Occipital lobe (tissue), 2 donors: ENCODE results near the gene HYOU1. TPM values are rescaled to one million over a fixed set of nuclear protein-coding genes. Genes with fewer than 3 reads are reported as not detected.
"Not testable (repeated sequence)": the region's sequence is repeated elsewhere in the genome, so short reads cannot be mapped to it uniquely, and the experiment has no call there.

Experiments
- DNase-seq: peaks from one replicate; lab custom pipeline; 2025; lab: John Stamatoyannopoulos, UW
- total RNA-seq: library from RNA; depleted of rRNA; stranded (reverse); fragments of >200 nt; gene quantifications from one replicate; pipeline ENCODE4 v1.2.3, GENCODE V29; 2014

The HYOU1 gene
- total RNA-seq, 1 donor from 2014 or later = 37.0 TPM

DNA sequence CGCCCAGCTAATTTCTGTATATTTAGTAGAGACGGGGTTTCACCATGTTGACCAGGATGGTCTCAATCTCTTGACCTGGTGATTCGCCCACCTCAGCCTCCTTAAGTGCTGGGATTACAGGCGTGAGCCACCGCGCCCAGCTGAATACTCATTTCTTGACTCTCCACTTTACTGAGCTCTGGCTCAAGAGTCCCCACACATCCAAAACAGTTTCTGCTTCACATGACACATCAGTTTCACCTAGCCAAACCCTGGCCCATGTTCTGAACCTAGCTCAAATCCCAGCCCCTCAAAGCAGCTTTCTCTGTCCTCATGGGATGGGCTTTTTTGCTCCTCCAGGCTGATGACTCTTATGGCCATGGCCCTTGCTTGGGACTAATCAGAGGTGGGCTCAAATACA is 9.8 kb downstream of the HYOU1 start:
- DNase-seq = no peak

DNA sequence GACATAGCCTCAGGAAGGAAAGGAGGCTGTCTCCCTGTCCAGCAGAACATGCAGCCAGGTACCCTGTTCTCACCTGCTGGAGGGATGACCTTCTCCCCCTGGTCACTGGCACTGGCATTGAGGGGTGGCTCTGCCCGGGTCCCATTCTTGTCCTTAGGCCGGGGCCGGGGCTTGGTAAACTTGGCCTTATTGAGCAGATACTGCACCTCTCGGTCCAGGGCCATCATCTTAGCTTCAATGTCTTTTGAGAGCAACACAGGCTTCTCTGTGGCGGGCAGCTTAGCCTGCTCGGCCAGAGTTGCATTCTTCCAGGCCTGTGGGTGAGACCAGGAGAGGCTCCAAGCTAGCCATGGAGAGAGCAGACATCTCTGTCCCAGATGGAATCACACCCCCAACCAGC is 10.5 kb downstream of the HYOU1 start:
- no peak for DNase-seq

DNA sequence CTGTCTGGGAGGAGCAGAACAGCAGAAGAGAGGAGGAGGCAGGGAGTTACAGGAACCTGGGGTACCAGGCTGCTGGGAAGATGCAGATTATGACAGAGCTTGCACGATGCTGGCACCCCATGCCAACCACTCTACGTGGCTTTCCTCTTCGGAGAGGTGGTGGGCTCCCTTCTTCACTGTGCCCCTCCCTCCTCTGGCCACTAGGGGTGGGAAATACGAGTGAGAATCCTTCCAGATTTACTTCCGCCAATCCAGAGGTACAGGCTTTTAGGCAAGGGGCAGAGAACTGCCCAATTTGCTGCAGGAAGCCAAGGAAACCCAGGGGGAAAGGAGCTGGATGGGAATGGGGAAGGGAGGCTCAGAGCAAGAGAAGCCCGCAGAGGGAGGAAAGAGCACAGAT is 12.3 kb downstream of the HYOU1 start:
- no peak for DNase-seq

DNA sequence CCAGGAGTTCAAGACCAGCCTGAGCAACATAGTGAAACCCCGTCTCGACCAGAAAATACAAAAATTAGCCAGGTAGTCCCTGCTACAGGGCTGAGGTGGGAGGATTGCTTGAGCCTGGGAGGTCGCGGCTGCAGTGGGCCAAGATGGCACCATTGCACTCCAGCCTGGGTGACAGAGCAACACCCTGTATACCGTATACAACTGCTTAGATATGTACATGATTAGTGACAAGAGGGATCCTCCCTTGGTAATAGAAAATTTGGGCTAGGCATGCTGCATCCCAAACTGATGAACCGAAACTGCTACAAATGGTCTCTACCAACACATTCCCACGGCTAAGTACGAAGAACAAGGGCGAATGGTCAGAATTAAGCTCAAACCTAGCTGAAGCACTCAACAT is 14.1 kb downstream of the HYOU1 start:
- DNase-seq = no peak

DNA sequence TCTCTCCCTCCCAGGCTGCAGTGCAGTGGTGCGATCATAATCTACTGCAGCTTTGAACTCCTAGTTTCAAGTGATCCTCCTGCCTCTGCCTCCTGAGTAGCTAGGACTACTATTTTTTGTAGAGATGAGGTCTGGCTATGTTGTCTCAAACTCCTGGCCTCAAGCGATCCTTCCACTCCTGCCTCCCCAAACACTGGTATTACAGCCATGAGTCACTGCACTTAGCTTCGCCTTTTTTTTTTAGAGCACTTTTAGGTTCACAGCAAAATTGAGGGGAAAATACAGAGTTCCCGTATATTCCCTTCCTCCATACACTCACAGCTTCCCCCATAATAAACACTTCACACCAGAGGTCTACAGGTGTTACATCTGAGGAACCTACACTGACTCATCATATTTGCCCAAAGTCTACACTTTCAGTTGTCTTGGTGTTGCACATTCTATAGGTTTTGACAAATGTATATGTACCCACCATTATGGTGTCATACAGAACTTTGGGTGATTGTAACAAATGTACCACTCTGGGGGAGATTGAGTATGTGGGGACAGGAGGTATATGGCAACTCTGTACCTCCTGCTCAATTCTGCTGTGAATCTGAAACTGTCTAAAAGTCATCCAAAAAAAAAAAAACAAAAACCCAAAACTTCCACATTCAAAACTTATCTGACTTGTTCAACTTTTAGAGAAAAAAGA is 15.0 kb downstream of the HYOU1 start:
- DNase-seq = no peak

DNA sequence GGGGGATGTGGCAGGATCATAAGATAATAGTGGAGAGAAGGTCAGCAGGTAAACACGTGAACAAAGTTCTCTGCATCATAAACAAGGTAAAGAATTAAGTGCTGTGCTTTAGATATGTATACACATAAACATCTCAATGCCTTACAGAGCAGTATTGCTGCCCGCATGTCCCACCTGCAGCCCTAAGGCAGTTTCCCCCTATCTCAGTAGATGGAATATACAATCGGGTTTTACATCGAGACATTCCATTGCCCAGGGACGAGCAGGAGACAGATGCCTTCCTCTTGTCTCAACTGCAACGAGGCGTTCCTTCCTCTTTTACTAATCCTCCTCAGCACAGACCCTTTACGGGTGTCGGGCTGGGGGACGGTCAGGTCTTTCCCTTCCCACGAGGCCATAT is 17.5 kb downstream of the HYOU1 start:
- not testable (repeated sequence) for DNase-seq

DNA sequence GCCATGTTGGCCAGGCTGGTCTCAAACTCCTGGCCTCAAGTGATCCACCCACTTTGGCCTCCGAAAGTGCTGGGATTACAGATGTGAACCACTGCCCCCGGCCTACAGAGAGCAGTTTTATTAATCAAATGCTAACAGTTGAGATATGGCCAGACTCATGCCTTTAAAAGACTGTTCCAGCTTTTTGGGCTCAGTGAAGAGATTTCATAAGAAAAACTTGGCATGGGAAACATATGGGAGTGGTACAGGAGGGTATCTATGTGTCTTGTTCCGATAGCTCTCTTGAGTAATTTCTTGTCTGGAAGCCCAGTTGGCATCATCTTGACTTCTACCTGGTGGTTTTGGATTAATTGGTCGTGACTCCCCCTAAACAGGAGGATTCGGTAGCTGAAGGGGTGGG is 18.1 kb downstream of the HYOU1 start:
- no peak for DNase-seq

DNA sequence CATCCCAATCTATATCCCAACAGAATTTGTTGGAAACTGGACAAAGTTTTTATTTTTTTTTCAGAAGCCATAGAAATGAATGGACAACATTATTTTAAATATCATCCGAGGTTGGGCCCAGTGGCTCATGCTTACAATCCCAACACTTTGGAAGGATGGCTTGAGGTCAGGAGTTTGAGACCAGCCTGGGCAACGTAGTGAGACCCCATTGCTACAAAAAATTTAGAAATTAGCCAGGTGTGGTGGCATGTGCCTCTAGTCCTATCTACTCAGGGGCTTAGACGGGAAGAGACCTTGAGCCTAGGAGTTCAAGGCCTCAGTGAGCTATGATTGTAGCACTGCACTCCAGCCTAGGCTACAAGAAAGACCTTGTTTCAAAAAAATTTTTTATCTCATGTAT is 22.2 kb downstream of the HYOU1 start:
- DNase-seq = no peak

DNA sequence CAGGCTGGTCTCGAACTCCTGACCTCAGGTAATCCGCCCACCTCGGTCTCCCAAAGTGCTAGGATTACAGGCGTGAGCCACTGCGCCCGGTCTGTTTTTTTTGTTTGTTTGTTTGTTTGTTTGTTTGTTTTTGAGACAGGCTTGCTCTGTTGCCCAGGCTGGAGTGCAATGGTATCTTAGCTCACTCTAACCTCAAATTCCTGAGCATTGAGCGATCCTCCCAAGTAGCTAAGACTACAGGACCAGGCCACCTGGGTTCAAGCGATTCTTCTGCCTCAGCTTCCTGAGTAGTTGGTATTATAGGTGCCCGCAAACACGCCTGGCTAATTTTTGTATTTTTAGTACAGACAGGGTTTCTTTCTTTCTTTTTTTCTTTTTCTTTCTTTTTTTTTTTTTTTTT is 23.6 kb downstream of the HYOU1 start:
- not testable (repeated sequence) for DNase-seq

DNA sequence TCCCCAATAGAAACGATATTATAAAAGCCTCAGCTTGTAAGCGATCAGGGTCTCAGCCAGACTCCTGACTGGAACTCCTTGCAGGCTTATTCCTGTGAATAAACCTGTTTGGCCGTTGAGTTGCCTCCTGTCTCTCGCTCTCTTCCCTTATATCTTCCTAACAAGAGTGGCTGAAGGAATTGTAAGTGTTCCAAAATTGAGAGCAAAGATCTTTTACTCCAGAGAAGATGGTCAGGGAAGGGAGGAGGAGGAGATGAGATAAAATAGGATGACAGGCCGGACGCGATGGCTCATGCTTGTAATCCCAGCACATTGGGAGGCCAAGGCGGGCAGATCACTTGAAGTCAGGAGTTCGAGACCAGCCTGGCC is 25.1 kb downstream of the HYOU1 start:
- no peak for DNase-seq

DNA sequence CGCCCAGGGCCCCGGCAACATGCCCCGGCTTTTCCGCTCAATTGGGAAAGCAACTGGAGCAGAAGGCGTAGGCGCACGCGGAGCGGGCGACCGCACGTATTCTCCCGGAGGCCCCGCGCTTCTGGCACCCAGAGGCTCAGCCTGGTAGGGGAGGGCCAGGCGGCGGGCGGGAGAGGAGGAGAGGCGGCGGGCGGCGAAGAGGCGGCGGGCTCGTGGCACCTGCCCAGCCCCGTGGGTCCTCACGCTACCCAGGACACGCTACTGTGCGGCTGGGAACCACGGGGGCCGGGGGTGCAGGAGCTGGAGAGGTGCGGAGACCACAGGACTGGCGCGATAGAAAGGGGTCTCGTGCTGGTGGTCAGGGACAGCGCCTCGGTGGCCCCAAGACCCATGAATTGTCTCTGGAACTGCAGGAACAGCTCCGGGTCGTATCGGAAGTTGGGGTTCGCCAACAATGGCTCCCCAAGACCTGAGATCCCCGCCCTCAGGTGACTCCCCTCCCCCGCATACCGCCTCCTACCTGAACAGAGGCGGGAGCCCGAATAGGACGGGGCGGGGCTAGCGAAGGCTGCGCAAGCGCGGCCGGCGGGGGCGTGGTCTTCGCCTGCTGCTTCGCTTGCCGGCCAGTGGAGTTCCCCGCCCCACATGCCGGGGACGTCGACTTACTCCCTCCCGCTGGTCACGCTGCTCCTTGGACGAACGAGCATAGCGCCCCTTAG is 26.5 kb downstream of the HYOU1 start, which contains the start of gene SLC37A4:
SLC37A4 (minus strand) TSS at position 549 of the 719 bp plus-strand sequence.
- DNase-seq = peak; percentile 95

DNA sequence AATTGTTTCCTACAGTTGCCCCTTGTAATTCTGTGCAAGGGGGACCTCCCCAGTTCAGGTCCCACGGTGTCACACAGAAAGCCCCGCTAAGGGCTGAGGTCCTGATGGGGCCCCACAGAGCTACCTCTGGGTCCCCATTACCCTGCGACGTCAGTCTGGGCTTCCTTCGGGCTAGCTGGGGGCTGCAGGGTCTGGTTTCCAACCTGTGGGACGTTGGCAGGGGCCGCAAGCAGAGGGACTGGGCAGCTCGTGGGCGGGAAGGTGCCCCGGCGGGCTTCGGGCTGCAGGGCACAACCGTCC is 27.0 kb downstream of the HYOU1 start:
- no peak for DNase-seq

DNA sequence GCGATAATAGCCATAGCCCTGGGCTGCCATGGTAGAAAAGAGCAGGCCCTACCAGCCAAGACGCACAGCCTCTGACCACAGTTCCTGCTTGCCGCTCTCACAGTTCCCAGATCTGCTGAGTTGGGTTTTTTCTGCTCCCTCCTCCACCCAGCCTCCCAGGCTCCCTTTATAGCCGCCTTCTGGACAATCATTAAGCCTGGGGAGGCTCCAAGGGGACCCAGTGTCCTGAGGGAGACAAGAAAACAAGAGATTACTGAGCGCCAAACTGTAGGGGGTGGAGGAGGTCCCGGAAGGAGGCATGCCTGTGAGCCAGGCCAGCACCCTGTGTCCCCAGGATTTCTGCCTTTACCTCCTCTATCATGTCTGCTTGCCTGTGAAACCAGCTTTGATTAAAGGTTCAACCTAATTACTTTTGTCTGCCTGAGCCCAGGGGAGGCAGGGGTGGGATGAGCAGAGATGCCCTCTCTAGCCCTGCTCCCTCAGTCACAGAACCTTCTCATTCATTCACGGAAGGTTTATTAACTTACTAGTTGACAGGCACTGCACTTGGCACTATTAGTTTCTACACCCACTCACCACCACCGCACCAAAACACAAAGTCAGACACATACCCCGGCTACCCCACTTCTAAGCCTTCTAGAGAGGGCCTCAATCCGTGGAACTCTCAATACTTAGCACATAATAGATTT is 27.5 kb downstream of the HYOU1 start:
- DNase-seq = no peak

DNA sequence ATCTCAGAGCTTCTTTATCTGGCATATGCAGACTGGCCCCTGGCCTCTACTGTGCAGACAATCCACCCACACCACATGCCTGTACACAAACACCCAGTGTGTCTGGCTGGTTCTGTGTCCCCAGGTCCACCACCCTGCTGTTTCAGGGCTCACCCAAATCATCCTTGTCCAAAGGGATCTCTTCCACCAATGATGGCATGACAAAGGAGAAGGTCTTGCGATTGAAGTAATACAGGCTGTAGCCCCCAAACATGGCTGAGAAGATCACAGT is 28.0 kb downstream of the HYOU1 start:
- DNase-seq = no peak

DNA sequence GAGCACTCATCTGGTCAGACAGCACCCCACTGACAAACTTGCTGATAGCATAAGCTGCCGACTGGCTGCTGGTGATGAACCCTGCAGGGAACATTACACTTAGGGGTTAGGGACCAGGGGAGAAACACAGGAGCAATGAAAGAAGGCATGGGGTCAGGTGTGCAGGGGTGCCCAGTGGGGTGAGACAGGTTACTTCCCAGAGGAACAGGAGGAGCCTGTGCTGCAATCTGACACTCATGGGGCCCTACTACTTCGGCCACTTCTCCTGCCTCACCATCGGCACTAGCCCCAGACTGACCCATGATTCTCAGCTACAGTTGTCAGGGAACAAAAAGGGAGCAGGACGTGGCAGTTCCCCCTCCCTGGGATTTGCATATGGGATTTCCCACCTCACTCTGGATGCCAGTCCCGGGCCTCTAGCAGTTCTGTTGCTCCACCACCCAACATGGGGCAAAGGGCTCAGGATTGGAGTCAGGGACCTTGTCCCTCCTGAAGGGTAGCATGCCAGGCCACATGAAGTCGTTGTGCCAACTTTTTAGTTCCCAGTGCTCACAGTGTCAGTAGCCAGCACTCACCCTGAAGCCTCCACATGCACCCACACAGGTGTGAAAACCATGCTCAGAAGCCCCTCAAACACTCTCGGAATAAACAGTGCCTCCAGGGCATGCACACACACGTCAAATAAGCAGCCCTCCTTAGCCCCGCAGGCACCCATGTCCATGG is 28.5 kb downstream of the HYOU1 start:
- no peak for DNase-seq

DNA sequence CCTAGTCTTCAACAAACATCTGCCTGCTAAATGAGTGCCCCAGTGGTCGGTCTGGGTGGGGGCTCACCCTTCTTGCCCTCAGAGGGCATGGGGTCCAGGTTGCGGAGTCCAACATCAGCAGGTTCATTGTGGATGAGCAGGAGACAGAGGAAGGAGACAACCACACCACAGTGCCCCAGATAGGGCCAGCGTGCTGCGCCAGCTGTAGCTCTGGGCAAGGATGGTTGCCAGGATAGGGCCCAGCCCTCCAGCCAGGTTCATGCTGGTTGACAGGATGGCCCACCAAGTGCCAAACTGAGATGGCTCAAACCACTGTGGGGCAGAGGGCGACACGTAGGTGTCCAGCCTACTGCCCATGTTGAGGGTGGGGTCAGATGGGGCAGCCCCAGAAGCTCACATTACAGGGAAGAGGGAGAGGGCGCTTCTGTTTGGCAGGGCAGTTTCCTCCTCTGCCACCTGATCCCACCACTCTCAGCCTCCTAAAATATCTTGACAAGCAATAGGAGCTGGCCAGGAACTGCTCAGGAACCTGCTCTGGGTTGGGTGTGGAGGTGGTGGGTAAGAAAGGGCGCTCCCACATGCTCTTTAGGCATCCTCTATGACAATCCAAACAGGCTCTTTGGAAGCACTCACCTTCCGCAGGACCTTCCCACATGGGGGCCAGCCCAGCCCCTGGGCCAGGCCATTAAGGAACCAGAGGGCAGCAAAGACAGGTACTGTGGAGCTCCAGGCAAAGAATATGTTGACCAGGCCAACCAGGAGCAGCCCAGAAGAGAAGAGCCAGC is 29.3 kb downstream of the HYOU1 start:
- DNase-seq = no peak

DNA sequence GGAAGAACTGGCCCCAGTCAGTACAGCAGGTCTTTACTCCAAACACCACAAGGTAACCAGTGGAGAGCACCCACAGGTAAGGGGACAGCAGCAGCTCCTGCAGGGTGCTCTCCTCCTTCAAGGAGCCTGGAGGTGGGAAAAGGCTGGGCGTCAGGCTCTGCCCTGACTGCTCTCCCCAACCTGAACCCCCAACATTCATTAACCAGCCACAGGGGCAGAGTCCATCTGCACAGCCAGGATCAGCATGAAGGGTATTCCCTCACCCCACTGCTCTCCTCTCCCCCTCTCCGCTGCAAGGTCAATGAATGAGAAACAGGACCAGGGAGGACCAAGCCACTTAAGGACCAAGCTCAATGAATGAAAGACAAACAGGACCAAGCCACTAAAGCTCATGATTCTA is 30.0 kb downstream of the HYOU1 start:
- DNase-seq = no peak

DNA sequence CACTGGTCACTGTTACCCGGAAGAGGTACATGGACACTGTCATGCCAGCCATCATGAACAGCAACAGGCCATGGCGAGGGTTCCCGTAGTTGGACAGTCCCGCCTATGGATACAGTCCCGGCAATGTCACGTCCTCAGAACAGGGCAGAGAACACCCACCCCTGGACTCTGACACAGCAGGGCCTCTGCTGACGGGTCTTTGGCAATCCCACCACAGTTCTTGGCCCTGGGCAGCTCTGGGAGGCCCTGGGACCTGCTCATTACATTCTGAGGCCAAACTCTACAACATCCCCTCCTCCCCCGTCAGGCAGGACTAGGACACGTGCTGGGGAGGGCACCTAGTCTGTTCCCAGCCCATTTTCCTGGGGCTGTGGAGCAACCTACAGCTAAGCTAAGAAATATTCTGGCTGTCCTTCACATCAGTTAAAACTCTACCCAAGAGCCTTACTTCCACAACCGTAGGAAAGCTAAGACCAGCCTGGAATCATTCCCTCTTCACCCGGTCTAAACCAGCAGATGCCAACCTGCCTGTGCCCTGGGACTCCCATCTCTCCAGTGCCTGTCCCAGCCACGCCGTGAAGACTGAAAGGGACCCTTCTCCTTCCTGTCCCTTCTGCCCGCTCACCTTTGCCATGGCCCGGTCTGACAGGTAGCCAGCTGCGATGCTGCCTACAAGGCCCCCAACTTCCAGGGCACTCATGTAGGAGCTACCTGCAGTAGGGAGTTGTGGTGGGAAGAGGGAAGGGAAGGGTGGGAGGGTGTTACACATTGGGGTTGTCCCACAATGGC is 30.8 kb downstream of the HYOU1 start:
- DNase-seq = no peak

DNA sequence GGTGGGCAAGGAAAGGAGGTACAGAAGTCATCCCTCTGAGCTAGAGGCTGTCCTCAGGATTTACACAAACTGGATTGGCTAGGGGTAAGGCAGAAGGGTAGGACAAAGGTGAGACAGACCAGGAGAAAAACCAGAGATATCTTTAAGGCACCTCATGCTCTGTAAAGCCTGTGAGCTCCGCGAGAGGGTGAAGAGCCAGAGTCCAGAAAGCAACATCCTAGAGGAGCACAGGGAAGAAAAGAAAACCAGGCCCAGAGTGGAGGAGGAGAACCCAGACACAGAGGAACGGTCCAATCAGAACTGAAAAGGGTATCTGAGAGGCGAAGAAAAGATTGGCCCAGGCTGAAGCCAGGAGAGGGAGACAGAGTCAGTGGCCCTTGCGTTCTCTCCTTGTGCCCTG is 31.5 kb downstream of the HYOU1 start:
- no peak for DNase-seq

DNA sequence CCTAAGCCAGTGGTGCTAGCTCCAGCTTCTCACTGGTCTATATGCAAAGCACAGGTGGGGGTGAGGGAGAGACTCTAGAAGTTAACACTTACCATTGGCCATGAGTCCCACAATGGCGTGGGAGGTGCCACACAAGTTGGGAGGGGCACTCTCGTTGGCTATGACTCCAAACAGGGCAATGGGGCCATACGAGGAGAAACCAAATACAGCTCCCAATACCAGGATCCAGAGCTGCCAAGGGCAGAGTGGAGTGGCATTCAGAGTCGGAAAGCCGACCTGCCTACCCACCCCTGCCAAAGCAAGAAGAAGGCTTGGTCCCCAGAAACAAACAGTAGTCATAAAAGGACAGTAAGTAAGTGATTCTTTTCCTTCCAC is 31.9 kb downstream of the HYOU1 start:
- DNase-seq = no peak
